Measurements from ENCODE around the gene NPAS4.
"Not testable (repeated sequence)": the region's sequence is repeated elsewhere in the genome, so short reads cannot be mapped to it uniquely, and the experiment has no call there.

The NPAS4 gene

GRCh38 chr11:66420671-66421476 lies at the start of gene NPAS4:
Gene NPAS4, plus strand, starts transcription at chr11:66421035. Its CDS starts 145 bp downstream, at chr11:66421180.
- no peak for DNase-seq (ENCODE audit: low read depth, low spot score)

GRCh38 chr11:66371627-66372415 lies 49.0 kb upstream of the NPAS4 start, which contains the start of gene SLC29A2:
Gene SLC29A2, minus strand, starts transcription at chr11:66371760. Its CDS starts 169 bp downstream, at chr11:66371591.
- DNase-seq (ENCODE audit: low read depth, low spot score) = no peak

GRCh38 chr11:66373265-66373664 lies 47.6 kb upstream of the NPAS4 start:
- no peak for DNase-seq (ENCODE audit: low read depth, low spot score)

GRCh38 chr11:66373690-66374287 lies 47.0 kb upstream of the NPAS4 start:
- DNase-seq (ENCODE audit: low read depth, low spot score) = not testable (repeated sequence)

- DNase-seq (ENCODE audit: low read depth, low spot score) = not testable (repeated sequence)
Measured at GRCh38 chr11:66380264-66380663, 40.6 kb upstream of the NPAS4 start.

GRCh38 chr11:66384316-66384715 lies 36.5 kb upstream of the NPAS4 start:
- DNase-seq (ENCODE audit: low read depth, low spot score) = not testable (repeated sequence)

- DNase-seq (ENCODE audit: low read depth, low spot score) = peak; percentile 72
Measured at GRCh38 chr11:66386171-66387069, 34.4 kb upstream of the NPAS4 start.

- DNase-seq (ENCODE audit: low read depth, low spot score) = peak; percentile 45
Measured at GRCh38 chr11:66388780-66389386, 32.0 kb upstream of the NPAS4 start.

GRCh38 chr11:66391322-66391721 lies 29.5 kb upstream of the NPAS4 start:
- DNase-seq (ENCODE audit: low read depth, low spot score) = no peak

- no peak for DNase-seq (ENCODE audit: low read depth, low spot score)
Measured at GRCh38 chr11:66393954-66394353, 26.9 kb upstream of the NPAS4 start.

GRCh38 chr11:66407651-66408050 lies 13.2 kb upstream of the NPAS4 start:
- no peak for DNase-seq (ENCODE audit: low read depth, low spot score)

GRCh38 chr11:66408488-66409214 lies 12.2 kb upstream of the NPAS4 start:
- peak; percentile 56 for DNase-seq (ENCODE audit: low read depth, low spot score)

- no peak for DNase-seq (ENCODE audit: low read depth, low spot score)
Measured at GRCh38 chr11:66409226-66409625, 11.6 kb upstream of the NPAS4 start.

- no peak for DNase-seq (ENCODE audit: low read depth, low spot score)
Measured at GRCh38 chr11:66410191-66410590, 10.6 kb upstream of the NPAS4 start.

GRCh38 chr11:66411323-66411722 lies 9.5 kb upstream of the NPAS4 start:
- DNase-seq (ENCODE audit: low read depth, low spot score) = no peak

- DNase-seq (ENCODE audit: low read depth, low spot score) = no peak
Measured at GRCh38 chr11:66412110-66412509, 8.7 kb upstream of the NPAS4 start.

GRCh38 chr11:66413167-66413566 lies 7.7 kb upstream of the NPAS4 start:
- DNase-seq (ENCODE audit: low read depth, low spot score) = no peak

GRCh38 chr11:66414120-66414934 lies 6.5 kb upstream of the NPAS4 start:
- DNase-seq (ENCODE audit: low read depth, low spot score) = no peak

- no peak for DNase-seq (ENCODE audit: low read depth, low spot score)
Measured at GRCh38 chr11:66415423-66415822, 5.4 kb upstream of the NPAS4 start.

All from smooth muscle cell of the brain vasculature (primary cell).